ENCODE measurements around the gene BRINP2. TPM values are rescaled to one million over a fixed set of nuclear protein-coding genes. Genes with fewer than 3 reads are reported as not detected.

The BRINP2 gene
- polyA plus RNA-seq, 2 donors, result 0.01 TPM; not detected in 1

- H3K36me3 ChIP-seq (ENCODE audit: control insufficient read depth in 2 of 2, insufficient read depth in 2 of 2, low read length in 1 of 2), result no peaks in the 10 kb centered on the region
- H3K4me3 ChIP-seq (ENCODE audit: low read depth in 1 of 2, low read length in 2 of 2), result no peak overlapping the region
- H3K9me3 ChIP-seq (ENCODE audit: control insufficient read depth in 2 of 2, insufficient read depth in 1 of 2, low read depth in 1 of 2, low read length in 1 of 2), result no peaks in the 10 kb centered on the region
- H3K27ac ChIP-seq (ENCODE audit: low read depth in 2 of 2, low read length in 1 of 2), result no peak overlapping the region
- H3K4me1 ChIP-seq (ENCODE audit: control insufficient read depth in 2 of 2, insufficient read depth in 2 of 2, low read length in 1 of 2), result no peaks in the 10 kb centered on the region
- no peaks in the 10 kb centered on the region for H3K27me3 ChIP-seq (ENCODE audit: control insufficient read depth in 1 of 2, insufficient read depth in 2 of 2, low read length in 2 of 2)
- 80 to 83% methylated on average over 4 of the region's 4 CpGs for WGBS, 2 donors
These were observed 36.7 kb upstream of the BRINP2 start for GRCh38 chr1:177133977-177134538.

- Histone ChIP-seq H3K27me3 (ENCODE audit: control insufficient read depth in 1 of 2, insufficient read depth in 2 of 2, low read length in 2 of 2) (no peaks in the 10 kb centered on the region), H3K4me1 (ENCODE audit: control insufficient read depth in 2 of 2, insufficient read depth in 2 of 2, low read length in 1 of 2) (no peaks in the 10 kb centered on the region), H3K27ac (ENCODE audit: low read depth in 2 of 2, low read length in 1 of 2) (no peak overlapping the region), H3K4me3 (ENCODE audit: low read depth in 1 of 2, low read length in 2 of 2) (no peak overlapping the region), H3K36me3 (ENCODE audit: control insufficient read depth in 2 of 2, insufficient read depth in 2 of 2, low read length in 1 of 2) (no peaks in the 10 kb centered on the region), H3K9me3 (ENCODE audit: control insufficient read depth in 2 of 2, insufficient read depth in 1 of 2, low read depth in 1 of 2, low read length in 1 of 2) (no peaks in the 10 kb centered on the region)
- WGBS, 2 donors, result 48 to 63% methylated on average over 4 of the region's 4 CpGs
These were observed 35.5 kb upstream of the BRINP2 start for GRCh38 chr1:177135250-177135649.

- Histone ChIP-seq H3K36me3 (ENCODE audit: control insufficient read depth in 2 of 2, insufficient read depth in 2 of 2, low read length in 1 of 2) (no peaks in the 10 kb centered on the region), H3K4me1 (ENCODE audit: control insufficient read depth in 2 of 2, insufficient read depth in 2 of 2, low read length in 1 of 2) (no peaks in the 10 kb centered on the region), H3K4me3 (ENCODE audit: low read depth in 1 of 2, low read length in 2 of 2) (no peak overlapping the region), H3K9me3 (ENCODE audit: control insufficient read depth in 2 of 2, insufficient read depth in 1 of 2, low read depth in 1 of 2, low read length in 1 of 2) (no peaks in the 10 kb centered on the region), H3K27me3 (ENCODE audit: control insufficient read depth in 1 of 2, insufficient read depth in 2 of 2, low read length in 2 of 2) (no peaks in the 10 kb centered on the region), H3K27ac (ENCODE audit: low read depth in 2 of 2, low read length in 1 of 2) (no peak overlapping the region)
- 43 to 53% methylated on average over 1 of the region's 1 CpG for WGBS, 2 donors
These were observed 32.9 kb upstream of the BRINP2 start for GRCh38 chr1:177137814-177138213.

GRCh38 chr1:177138347-177138746, 32.4 kb upstream of the BRINP2 start:
- Histone ChIP-seq H3K4me3 (ENCODE audit: low read depth in 1 of 2, low read length in 2 of 2) (no peak overlapping the region), H3K27me3 (ENCODE audit: control insufficient read depth in 1 of 2, insufficient read depth in 2 of 2, low read length in 2 of 2) (no peaks in the 10 kb centered on the region), H3K4me1 (ENCODE audit: control insufficient read depth in 2 of 2, insufficient read depth in 2 of 2, low read length in 1 of 2) (no peaks in the 10 kb centered on the region), H3K9me3 (ENCODE audit: control insufficient read depth in 2 of 2, insufficient read depth in 1 of 2, low read depth in 1 of 2, low read length in 1 of 2) (no peaks in the 10 kb centered on the region), H3K36me3 (ENCODE audit: control insufficient read depth in 2 of 2, insufficient read depth in 2 of 2, low read length in 1 of 2) (no peaks in the 10 kb centered on the region), H3K27ac (ENCODE audit: low read depth in 2 of 2, low read length in 1 of 2) (no peak overlapping the region)
- WGBS, 2 donors, result 83 to 89% methylated on average over 4 of the region's 4 CpGs

- Histone ChIP-seq H3K27me3 (ENCODE audit: control insufficient read depth in 1 of 2, insufficient read depth in 2 of 2, low read length in 2 of 2) (no peaks in the 10 kb centered on the region), H3K4me1 (ENCODE audit: control insufficient read depth in 2 of 2, insufficient read depth in 2 of 2, low read length in 1 of 2) (no peaks in the 10 kb centered on the region), H3K4me3 (ENCODE audit: low read depth in 1 of 2, low read length in 2 of 2) (no peak overlapping the region), H3K36me3 (ENCODE audit: control insufficient read depth in 2 of 2, insufficient read depth in 2 of 2, low read length in 1 of 2) (no peaks in the 10 kb centered on the region), H3K9me3 (ENCODE audit: control insufficient read depth in 2 of 2, insufficient read depth in 1 of 2, low read depth in 1 of 2, low read length in 1 of 2) (no peaks in the 10 kb centered on the region), H3K27ac (ENCODE audit: low read depth in 2 of 2, low read length in 1 of 2) (no peak overlapping the region)
- WGBS, 2 donors, result 68 to 71% methylated on average over 1 of the region's 1 CpG
These were observed 28.7 kb upstream of the BRINP2 start for GRCh38 chr1:177142010-177142409.

- H3K9me3 ChIP-seq (ENCODE audit: control insufficient read depth in 2 of 2, insufficient read depth in 1 of 2, low read depth in 1 of 2, low read length in 1 of 2), result no peaks in the 10 kb centered on the region
- H3K27ac ChIP-seq (ENCODE audit: low read depth in 2 of 2, low read length in 1 of 2), result no peak overlapping the region
- WGBS, 2 donors, result 83 to 87% methylated on average over 4 of the region's 4 CpGs
- no peaks in the 10 kb centered on the region for H3K36me3 ChIP-seq (ENCODE audit: control insufficient read depth in 2 of 2, insufficient read depth in 2 of 2, low read length in 1 of 2)
- H3K27me3 ChIP-seq (ENCODE audit: control insufficient read depth in 1 of 2, insufficient read depth in 2 of 2, low read length in 2 of 2), result no peaks in the 10 kb centered on the region
- no peak overlapping the region for H3K4me3 ChIP-seq (ENCODE audit: low read depth in 1 of 2, low read length in 2 of 2)
- no peaks in the 10 kb centered on the region for H3K4me1 ChIP-seq (ENCODE audit: control insufficient read depth in 2 of 2, insufficient read depth in 2 of 2, low read length in 1 of 2)
These were observed 27.9 kb upstream of the BRINP2 start for GRCh38 chr1:177142791-177143271.

GRCh38 chr1:177145106-177146070, 25.4 kb upstream of the BRINP2 start:
- H3K9me3 ChIP-seq (ENCODE audit: control insufficient read depth in 2 of 2, insufficient read depth in 1 of 2, low read depth in 1 of 2, low read length in 1 of 2), result no peaks in the 10 kb centered on the region
- no peaks in the 10 kb centered on the region for H3K36me3 ChIP-seq (ENCODE audit: control insufficient read depth in 2 of 2, insufficient read depth in 2 of 2, low read length in 1 of 2)
- no peak overlapping the region for H3K27ac ChIP-seq (ENCODE audit: low read depth in 2 of 2, low read length in 1 of 2)
- H3K4me1 ChIP-seq (ENCODE audit: control insufficient read depth in 2 of 2, insufficient read depth in 2 of 2, low read length in 1 of 2), result no peaks in the 10 kb centered on the region
- 64 to 68% methylated on average over 3 of the region's 3 CpGs for WGBS, 2 donors
- H3K27me3 ChIP-seq (ENCODE audit: control insufficient read depth in 1 of 2, insufficient read depth in 2 of 2, low read length in 2 of 2), result no peaks in the 10 kb centered on the region
- no peak overlapping the region for H3K4me3 ChIP-seq (ENCODE audit: low read depth in 1 of 2, low read length in 2 of 2)

GRCh38 chr1:177146499-177146898, 24.3 kb upstream of the BRINP2 start:
- WGBS, 2 donors, result 42 to 52% methylated on average over 2 of the region's 2 CpGs
- no peaks in the 10 kb centered on the region for H3K27me3 ChIP-seq (ENCODE audit: control insufficient read depth in 1 of 2, insufficient read depth in 2 of 2, low read length in 2 of 2)

GRCh38 chr1:177162243-177162642, 8.5 kb upstream of the BRINP2 start:
- Histone ChIP-seq H3K27ac (ENCODE audit: low read depth in 2 of 2, low read length in 1 of 2) (no peak overlapping the region), H3K36me3 (ENCODE audit: control insufficient read depth in 2 of 2, insufficient read depth in 2 of 2, low read length in 1 of 2) (no peaks in the 10 kb centered on the region), H3K4me3 (ENCODE audit: low read depth in 1 of 2, low read length in 2 of 2) (no peak overlapping the region), H3K4me1 (ENCODE audit: control insufficient read depth in 2 of 2, insufficient read depth in 2 of 2, low read length in 1 of 2) (no peaks in the 10 kb centered on the region), H3K9me3 (ENCODE audit: control insufficient read depth in 2 of 2, insufficient read depth in 1 of 2, low read depth in 1 of 2, low read length in 1 of 2) (no peaks in the 10 kb centered on the region), H3K27me3 (ENCODE audit: control insufficient read depth in 1 of 2, insufficient read depth in 2 of 2, low read length in 2 of 2) (peaks cover 0 to 2% of the 10 kb centered on the region in 2 donors)
- WGBS, 2 donors, result 53 to 65% methylated on average over 2 of the region's 2 CpGs

More at GRCh38 chr1:177146499-177146898, 24.3 kb upstream of the BRINP2 start:
- Histone ChIP-seq H3K27ac (ENCODE audit: low read depth in 2 of 2, low read length in 1 of 2) (no peak overlapping the region), H3K9me3 (ENCODE audit: control insufficient read depth in 2 of 2, insufficient read depth in 1 of 2, low read depth in 1 of 2, low read length in 1 of 2) (no peaks in the 10 kb centered on the region), H3K4me1 (ENCODE audit: control insufficient read depth in 2 of 2, insufficient read depth in 2 of 2, low read length in 1 of 2) (no peaks in the 10 kb centered on the region), H3K4me3 (ENCODE audit: low read depth in 1 of 2, low read length in 2 of 2) (no peak overlapping the region), H3K36me3 (ENCODE audit: control insufficient read depth in 2 of 2, insufficient read depth in 2 of 2, low read length in 1 of 2) (no peaks in the 10 kb centered on the region)
